Stimulated activated CD4-positive, alpha-beta T cell treated with anti-CD3 and anti-CD28 coated beads, Interleukin-12 subunit alpha, Interleukin-12 subunit beta, amount 100 ng/mL, for 48 hours (primary cell): Measurements from ENCODE around the gene FAR2.
"Not testable (repeated sequence)": the region's sequence is repeated elsewhere in the genome, so short reads cannot be mapped to it uniquely, and the experiment has no call there.

Experiments used
- DNase-seq, 3 donors: peaks; one replicate each; pipeline ENCODE4 v3.0.0-alpha.2; 2020; ENCODE audit warnings: low read depth in 2 of 3, low spot score in 1 of 3

The FAR2 gene

DNA sequence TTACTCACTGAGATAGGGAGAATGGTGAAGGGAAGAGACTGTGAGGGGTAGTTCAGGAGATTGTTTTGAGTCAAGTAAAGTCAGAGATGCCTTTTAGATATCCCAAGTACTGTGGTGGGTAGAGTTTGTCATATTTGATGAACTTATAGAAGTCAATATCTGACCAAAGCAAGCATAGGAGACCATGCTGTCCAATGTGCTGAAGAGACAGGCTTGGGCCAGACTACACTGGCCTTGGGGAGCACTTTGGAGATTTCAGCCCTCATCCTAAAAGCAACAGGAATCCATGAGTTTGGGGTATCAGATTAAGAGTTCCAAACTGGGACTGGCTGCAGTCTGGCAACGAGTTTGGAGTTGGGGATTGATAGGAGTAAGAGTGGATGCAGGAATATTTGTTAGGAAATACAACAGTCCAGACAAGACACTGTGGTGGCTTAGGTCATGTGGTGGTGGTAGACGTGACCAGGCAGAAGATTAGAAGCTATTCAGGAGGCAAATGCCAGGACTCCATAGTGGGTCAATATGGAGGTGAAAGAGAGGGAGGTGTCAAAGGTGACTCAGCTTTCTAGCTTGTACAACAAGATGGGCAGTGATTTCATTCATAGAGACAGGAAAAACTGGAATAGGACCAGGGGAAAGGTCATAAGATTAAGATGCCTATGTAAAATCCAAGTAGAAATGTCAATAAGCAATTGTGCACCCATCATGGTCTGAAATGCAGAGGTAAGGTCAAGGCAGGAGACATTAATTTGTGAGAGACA lies 81.9 kb downstream of the FAR2 start:
- no peak for DNase-seq

GRCh38 chr12:29232086-29232485 lies 83.0 kb downstream of the FAR2 start:
- no peak for DNase-seq

GRCh38 chr12:29234552-29234951 lies 85.5 kb downstream of the FAR2 start:
- DNase-seq = no peak

DNA sequence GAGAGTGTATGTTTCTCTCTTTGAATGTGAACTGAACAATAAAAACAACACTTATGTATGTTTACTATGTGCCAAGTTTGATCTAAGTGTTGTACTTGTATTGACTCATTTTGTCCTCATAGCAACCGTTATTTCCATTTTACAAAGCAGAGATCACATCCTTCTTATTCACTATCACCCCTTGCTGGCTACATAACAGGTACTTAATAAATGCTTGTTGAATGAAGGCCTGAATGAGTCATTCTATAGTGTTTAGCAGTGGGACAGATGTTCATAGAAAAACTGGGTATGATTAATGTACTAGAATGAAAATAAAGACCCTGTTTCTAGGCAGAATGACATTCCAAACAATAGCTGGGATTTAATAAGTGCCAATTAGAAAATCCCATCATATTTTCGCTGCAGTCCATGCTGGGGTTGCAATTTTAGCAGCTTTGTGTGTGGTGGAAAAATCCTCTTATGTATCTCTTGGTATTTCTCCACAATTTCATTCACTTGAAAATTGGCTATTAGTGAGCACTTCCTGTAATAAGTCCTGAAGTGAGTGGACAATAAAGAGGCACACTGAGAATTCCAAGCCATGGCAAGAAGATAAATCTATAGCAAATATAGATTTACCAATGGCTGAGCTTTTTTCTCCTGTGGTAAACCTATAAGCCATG lies 86.0 kb downstream of the FAR2 start:
- DNase-seq = no peak

DNA sequence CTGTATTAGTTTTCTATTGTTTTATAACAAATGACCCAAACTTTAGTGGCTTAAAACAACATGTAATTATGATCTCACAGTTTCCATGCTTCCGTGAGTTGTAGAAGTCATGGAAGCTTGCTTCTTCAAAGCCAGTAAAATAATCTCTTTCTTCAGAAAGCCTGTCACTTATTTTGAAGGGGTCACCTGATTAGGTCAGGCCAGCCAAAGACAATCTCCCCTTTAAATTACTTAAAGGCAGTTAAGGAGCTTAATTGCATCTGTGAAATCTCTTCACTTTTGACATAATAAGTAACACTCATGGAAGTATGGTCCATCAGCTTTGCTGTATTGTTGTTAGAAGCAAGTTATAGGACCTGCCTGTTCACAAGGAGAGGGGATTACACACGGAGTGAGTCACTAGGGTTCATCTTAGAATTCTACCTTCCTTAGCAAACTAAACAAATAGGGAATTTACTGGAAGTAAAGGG lies 89.8 kb downstream of the FAR2 start:
- DNase-seq = no peak

GRCh38 chr12:29239336-29239735 lies 90.3 kb downstream of the FAR2 start:
- DNase-seq = no peak

DNA sequence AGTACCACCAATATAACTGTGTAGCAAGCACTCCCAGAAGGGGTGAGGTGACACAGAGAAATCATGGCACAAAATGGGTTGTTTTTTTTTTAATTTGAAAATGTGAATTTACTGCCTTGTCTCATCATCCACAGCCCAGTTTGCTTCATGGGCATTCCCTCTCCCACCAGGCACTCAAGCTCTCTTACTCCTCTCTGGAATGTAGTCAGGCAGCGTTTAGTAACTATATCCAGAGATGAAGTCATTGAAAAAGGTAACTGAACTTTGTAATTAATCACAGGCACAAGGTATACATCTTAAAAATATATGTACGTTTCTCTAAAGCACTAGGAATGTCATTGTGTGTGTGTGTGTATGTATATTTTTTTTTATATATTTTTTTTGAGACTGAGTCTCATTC lies 91.4 kb downstream of the FAR2 start:
- no peak for DNase-seq

- DNase-seq = peak in 2 of 3 donors; percentile 11 to 16
These were observed 92.9 kb downstream of the FAR2 start for GRCh38 chr12:29241821-29242591.

- no peak for DNase-seq
These were observed 93.9 kb downstream of the FAR2 start for GRCh38 chr12:29242921-29243431.

GRCh38 chr12:29244159-29244765 lies 95.2 kb downstream of the FAR2 start:
- no peak for DNase-seq

DNA sequence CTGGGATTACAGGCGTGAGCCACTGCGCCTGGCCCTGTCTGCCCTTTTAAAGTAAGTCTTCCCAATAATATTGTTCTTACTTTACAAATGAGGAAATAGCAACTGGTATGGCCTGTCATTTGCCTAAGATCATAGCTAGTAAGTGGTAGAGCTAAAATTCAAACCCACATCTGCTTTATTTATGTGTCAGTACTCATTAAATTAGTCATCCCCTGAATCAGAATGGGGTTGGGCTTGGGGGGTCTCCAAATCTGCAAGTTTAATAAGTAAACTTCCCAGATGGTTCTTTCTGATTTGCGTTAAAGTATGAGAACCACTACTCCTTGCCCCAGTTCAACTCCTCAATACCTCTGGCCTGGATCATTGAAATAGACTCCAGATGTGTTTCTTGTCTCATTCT lies 96.2 kb downstream of the FAR2 start:
- DNase-seq = no peak

DNA sequence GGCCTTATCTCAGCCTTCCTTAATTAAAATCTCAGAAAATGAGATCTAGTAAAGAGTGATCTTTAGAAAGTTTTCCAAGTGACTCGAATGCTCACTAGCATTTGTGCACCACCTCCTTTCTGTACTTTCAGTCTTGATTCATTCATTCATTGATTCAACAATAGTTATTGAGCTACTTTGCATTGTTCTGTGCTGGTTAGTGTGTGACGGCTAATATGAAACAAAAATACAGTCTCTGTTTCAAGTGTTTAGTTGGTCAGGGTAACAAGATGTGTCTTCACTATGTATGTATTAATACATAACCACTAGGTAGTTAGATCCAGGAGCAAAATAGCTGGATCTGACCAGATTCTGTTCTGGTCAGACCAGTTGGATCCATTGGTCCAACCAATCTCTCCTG lies 100.9 kb downstream of the FAR2 start:
- DNase-seq = no peak

DNA sequence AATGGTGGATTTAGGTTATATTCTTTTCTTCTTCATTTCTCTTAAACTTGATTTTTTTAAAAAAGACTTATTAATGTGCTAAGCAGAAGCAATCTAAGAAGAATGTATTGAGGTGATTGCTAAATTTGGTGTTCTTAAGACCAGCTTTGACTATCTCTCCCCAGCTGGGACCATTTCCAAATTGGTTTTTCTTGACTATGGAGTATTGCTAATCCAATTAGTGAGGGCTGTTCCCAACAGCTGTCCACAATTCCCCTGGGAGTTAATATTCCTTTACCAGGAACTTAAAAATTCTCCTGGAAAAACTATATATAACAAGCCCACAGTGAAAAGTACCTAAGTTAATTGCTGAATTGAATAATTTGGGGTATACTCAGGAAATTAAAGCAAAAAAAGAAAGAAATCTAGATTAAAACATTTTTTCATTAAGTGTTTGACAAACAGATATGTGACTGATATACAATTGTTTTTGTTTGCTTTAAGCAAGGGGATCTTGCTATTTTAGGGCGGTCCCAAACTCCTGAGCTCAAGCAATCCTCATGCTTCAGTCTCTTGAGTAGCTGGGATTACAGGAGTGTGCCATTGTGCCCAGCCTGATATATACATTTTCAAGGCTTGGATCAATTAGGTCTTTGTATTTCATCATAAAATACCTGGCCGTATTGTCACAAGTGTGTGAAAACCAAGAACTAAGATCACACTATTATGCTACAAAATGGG lies 105.0 kb downstream of the FAR2 start:
- DNase-seq = no peak

GRCh38 chr12:29255042-29255441 lies 106.0 kb downstream of the FAR2 start:
- no peak for DNase-seq

- DNase-seq = no peak
These were observed 107.5 kb downstream of the FAR2 start for GRCh38 chr12:29256598-29256997.

DNA sequence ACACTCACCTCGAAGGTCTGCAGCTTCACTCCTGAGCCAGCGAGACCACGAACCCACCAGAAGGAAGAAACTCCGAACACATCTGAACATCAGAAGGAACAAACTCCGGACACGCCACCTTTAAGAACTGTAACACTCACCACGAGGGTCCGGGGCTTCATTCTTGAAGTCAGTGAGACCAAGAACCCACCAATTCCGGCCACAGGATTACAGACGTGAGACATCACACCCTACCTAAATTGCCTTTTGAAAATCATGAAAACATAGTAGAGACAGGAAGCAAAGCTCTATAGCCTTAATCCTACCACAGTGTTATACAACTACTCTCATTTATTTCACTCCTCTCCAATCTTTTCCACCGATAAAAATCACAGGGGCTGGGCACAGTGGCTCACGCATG lies 108.6 kb downstream of the FAR2 start:
- not testable (repeated sequence) for DNase-seq

- no peak for DNase-seq
These were observed 115.3 kb downstream of the FAR2 start for GRCh38 chr12:29264424-29264823.

DNA sequence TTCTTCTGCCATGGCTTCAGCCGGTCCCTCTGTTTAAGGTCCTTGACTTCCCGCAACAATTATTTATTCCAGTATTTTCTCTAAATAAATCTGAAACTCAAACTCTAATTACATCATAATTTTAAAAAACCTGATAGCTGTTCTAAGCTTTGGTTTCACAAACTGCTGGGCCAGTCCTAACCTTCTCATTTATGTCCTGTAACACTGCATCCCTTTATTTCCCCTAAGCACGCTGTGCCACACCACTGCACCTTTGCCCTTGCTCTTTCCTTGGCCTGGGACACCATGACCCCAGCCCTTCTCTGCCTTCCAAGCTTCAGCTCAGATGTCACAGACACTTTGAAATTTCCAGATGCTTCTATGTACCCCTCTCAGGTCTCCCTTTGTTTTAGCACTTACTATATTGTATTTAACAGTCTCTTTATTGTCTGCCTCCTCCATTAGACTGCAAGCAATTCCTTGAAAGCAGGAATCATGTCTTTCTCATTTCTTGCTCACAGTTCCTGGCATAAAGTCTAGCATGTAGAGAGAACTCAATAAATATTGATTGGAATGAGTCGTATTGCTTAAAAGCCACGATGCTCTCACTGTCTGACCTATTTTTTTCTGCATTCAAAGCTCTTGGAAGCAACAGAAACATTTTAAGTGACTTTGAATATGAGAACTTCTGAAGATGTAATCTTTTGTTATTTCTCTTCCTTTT lies 120.8 kb downstream of the FAR2 start:
- DNase-seq = no peak

GRCh38 chr12:29270446-29270845 lies 121.4 kb downstream of the FAR2 start:
- no peak for DNase-seq
